C4-2B (cell line): ENCODE results near the gene KIAA1549.

Experiments
- H3K27ac ChIP-seq: fragments of 450-650 bp; 2 replicates; pipeline ENCODE4 v1.5.1; 2017
- CTCF ChIP-seq: fragments of 450-650 bp; conservative IDR thresholded peaks from 2 replicates; pipeline ENCODE4 v1.5.1; 2017; ENCODE audit warnings: mild to moderate bottlenecking
- ZFX ChIP-seq: fragments of 450-650 bp; IDR thresholded peaks from 2 replicates; pipeline ENCODE4 v1.6.1; 2017

The KIAA1549 gene

GRCh38 chr7:138962561-138963270, 18.5 kb downstream of the KIAA1549 start:
- H3K27ac ChIP-seq, result peak overlapping the region; percentile 53
- TF ChIP-seq ZFX, result no peak
- TF ChIP-seq CTCF, result no peak

GRCh38 chr7:138961159-138961558, 20.0 kb downstream of the KIAA1549 start:
- peak overlapping the region; percentile 57 for H3K27ac ChIP-seq
- no peak for TF ChIP-seq CTCF

- TF ChIP-seq ZFX, result no peak
- no peak for TF ChIP-seq CTCF
- no peak overlapping the region for H3K27ac ChIP-seq
Observed at GRCh38 chr7:138958391-138958956, 22.7 kb downstream of the KIAA1549 start.

GRCh38 chr7:138957753-138958390, 23.3 kb downstream of the KIAA1549 start:
- H3K27ac ChIP-seq, result no peak overlapping the region
- TF ChIP-seq CTCF (no peak), ZFX (no peak)

GRCh38 chr7:138957217-138957616, 24.0 kb downstream of the KIAA1549 start:
- TF ChIP-seq ZFX, result no peak
- TF ChIP-seq CTCF, result no peak
- H3K27ac ChIP-seq, result no peak overlapping the region

- TF ChIP-seq ZFX (no peak), CTCF (no peak)
- H3K27ac ChIP-seq, result no peak overlapping the region
Observed at GRCh38 chr7:138954545-138955475, 26.4 kb downstream of the KIAA1549 start.
